Endothelial cell (in vitro differentiated cells): Measurements from ENCODE around the gene SIT1. TPM values are rescaled to one million over a fixed set of nuclear protein-coding genes. Genes with fewer than 3 reads are reported as not detected.

Experiments used
- DNase-seq: peaks from one replicate; pipeline ENCODE4 v3.0.0; 2021; ENCODE audit warnings: low spot score
- H3K27ac Mint-ChIP-seq: one replicate; pipeline ENCODE4 v1.8.0; 2021; ENCODE audit warnings: mixed read lengths, inconsistent platforms; ENCODE audit not compliant: unreplicated experiment
- H3K27me3 Mint-ChIP-seq: one replicate; pipeline ENCODE4 v1.8.0; 2021; ENCODE audit warnings: mild to moderate bottlenecking, moderate library complexity, mixed read lengths, inconsistent platforms; ENCODE audit not compliant: unreplicated experiment
- H3K36me3 Mint-ChIP-seq: one replicate; pipeline ENCODE4 v1.8.0; 2021; ENCODE audit warnings: mild to moderate bottlenecking, low read depth, mixed read lengths, inconsistent platforms; ENCODE audit not compliant: unreplicated experiment
- H3K4me1 Mint-ChIP-seq: one replicate; pipeline ENCODE4 v1.8.0; 2021; ENCODE audit warnings: mild to moderate bottlenecking, mixed read lengths, inconsistent platforms; ENCODE audit not compliant: unreplicated experiment
- H3K4me3 Mint-ChIP-seq: one replicate; pipeline ENCODE4 v1.8.0; 2021; ENCODE audit warnings: mild to moderate bottlenecking, mixed read lengths, inconsistent platforms; ENCODE audit not compliant: unreplicated experiment
- H3K9me3 Mint-ChIP-seq: one replicate; pipeline ENCODE4 v1.8.0; 2021; ENCODE audit warnings: mixed read lengths, inconsistent platforms; ENCODE audit not compliant: unreplicated experiment
- total RNA-seq: library from RNA; stranded (reverse); fragmentation: NEBNext Ultra II Directional; extraction: Animal tissue kit (Norgen Biotek cat#: 25700); gene quantifications from one replicate; pipeline ENCODE4 v1.2.1, GENCODE V29; 2021; ENCODE audit not compliant: unreplicated experiment
- TF ChIP-seq, protein P1 (sequence below): fragments of 200-600 bp; sonication (generic); IDR thresholded peaks from one replicate; pipeline ENCODE4 v1.5.0; 2021; ENCODE audit warnings: antibody characterized with exemption; ENCODE audit not compliant: unreplicated experiment

SIT1 gene
- total RNA-seq, 1 donor from 2014 or later, result not detected

GRCh38 chr9:35666549-35666948 is 15.8 kb upstream of the SIT1 start:
- no peaks in the 10 kb centered on the region for H3K9me3 Mint-ChIP-seq
- peaks cover 12% of the 10 kb centered on the region for H3K4me1 Mint-ChIP-seq
- H3K4me3 Mint-ChIP-seq, result no peak overlapping the region
- TF ChIP-seq, protein P1, sequence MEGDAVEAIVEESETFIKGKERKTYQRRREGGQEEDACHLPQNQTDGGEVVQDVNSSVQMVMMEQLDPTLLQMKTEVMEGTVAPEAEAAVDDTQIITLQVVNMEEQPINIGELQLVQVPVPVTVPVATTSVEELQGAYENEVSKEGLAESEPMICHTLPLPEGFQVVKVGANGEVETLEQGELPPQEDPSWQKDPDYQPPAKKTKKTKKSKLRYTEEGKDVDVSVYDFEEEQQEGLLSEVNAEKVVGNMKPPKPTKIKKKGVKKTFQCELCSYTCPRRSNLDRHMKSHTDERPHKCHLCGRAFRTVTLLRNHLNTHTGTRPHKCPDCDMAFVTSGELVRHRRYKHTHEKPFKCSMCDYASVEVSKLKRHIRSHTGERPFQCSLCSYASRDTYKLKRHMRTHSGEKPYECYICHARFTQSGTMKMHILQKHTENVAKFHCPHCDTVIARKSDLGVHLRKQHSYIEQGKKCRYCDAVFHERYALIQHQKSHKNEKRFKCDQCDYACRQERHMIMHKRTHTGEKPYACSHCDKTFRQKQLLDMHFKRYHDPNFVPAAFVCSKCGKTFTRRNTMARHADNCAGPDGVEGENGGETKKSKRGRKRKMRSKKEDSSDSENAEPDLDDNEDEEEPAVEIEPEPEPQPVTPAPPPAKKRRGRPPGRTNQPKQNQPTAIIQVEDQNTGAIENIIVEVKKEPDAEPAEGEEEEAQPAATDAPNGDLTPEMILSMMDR, result no peak
- H3K36me3 Mint-ChIP-seq, result peaks cover 4% of the 10 kb centered on the region
- no peak overlapping the region for H3K27ac Mint-ChIP-seq
- no peak for DNase-seq
- peaks cover 21% of the 10 kb centered on the region for H3K27me3 Mint-ChIP-seq

- Mint-ChIP-seq H3K4me3 (no peak overlapping the region), H3K4me1 (peaks cover 12% of the 10 kb centered on the region), H3K9me3 (no peaks in the 10 kb centered on the region), H3K36me3 (peaks cover 4% of the 10 kb centered on the region), H3K27me3 (peaks cover 21% of the 10 kb centered on the region), H3K27ac (no peak overlapping the region)
- no peak for DNase-seq
- TF ChIP-seq, protein P1, result no peak
Measured at GRCh38 chr9:35666045-35666444, 15.3 kb upstream of the SIT1 start.

- Mint-ChIP-seq H3K36me3 (peaks cover 5% of the 10 kb centered on the region), H3K9me3 (no peaks in the 10 kb centered on the region), H3K27ac (no peak overlapping the region), H3K4me1 (peaks cover 13% of the 10 kb centered on the region), H3K27me3 (peaks cover 21% of the 10 kb centered on the region), H3K4me3 (peak overlapping the region; percentile 82)
- TF ChIP-seq, protein P1, result no peak
- no peak for DNase-seq
Measured at GRCh38 chr9:35665471-35665818, 14.7 kb upstream of the SIT1 start.

GRCh38 chr9:35664531-35665470 is 14.1 kb upstream of the SIT1 start, which contains the start of gene ARHGEF39:
Gene ARHGEF39 (minus strand): TSS chr9:35665195. CDS start chr9:35665169, 26 bp downstream.
- H3K27me3 Mint-ChIP-seq, result peaks cover 21% of the 10 kb centered on the region
- peak; percentile 83 for DNase-seq

More at GRCh38 chr9:35664531-35665470, 14.1 kb upstream of the SIT1 start, which contains the start of gene ARHGEF39:
- Mint-ChIP-seq H3K36me3 (peaks cover 9% of the 10 kb centered on the region), H3K4me1 (peaks cover 17% of the 10 kb centered on the region), H3K4me3 (peak within 1 kb of the TSS; percentile 82), H3K9me3 (no peaks in the 10 kb centered on the region), H3K27ac (no peak within 1 kb of the TSS)
- TF ChIP-seq, protein P1, result no peak
